Kidney capillary endothelial cell (primary cell): ENCODE data around the gene TRNP1.
"Not testable (repeated sequence)": the region's sequence is repeated elsewhere in the genome, so short reads cannot be mapped to it uniquely, and the experiment has no call there.

Source experiments
- DNase-seq: peaks from one replicate; pipeline ENCODE4 v3.0.0-alpha.2; 2018; ENCODE audit warnings: low spot score

Gene TRNP1, protein sequence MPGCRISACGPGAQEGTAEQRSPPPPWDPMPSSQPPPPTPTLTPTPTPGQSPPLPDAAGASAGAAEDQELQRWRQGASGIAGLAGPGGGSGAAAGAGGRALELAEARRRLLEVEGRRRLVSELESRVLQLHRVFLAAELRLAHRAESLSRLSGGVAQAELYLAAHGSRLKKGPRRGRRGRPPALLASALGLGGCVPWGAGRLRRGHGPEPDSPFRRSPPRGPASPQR

DNA sequence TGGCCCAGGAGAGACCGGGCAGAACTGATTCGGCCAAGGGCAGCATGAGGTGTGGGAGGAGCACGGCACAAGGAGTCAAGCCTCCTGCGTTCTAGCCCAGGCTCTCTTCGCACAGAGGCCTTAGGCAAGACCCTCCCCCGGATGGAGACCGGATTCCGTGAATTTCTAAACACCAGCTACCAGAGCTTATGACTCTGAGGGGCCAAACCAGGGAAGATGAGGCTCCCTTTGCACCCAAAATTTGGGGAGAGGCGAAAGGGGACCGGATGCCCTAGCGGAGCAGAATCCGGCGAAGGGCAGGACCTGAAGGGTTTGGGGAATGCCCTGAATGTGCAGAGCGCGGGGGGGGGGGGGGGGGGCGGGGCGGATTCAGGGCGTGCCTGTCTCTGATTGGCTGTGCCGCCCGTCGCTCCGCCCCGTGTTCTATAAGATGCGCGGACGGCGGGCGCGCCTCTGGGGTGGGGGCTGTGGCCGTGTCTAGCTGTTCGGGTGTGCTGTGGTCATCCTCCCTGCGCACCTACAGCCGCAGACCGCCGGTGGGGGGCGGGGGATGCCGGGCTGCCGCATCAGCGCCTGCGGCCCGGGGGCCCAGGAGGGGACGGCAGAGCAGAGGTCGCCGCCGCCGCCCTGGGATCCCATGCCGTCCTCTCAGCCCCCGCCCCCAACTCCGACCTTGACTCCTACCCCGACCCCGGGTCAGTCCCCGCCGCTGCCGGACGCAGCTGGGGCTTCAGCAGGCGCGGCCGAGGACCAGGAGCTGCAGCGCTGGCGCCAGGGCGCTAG, at the start of gene TRNP1:
Gene TRNP1 (plus strand): TSS at position 456 of the 783 bp plus-strand sequence. CDS start 95 bp downstream, at position 551.
- DNase-seq: peak; percentile 85

DNA sequence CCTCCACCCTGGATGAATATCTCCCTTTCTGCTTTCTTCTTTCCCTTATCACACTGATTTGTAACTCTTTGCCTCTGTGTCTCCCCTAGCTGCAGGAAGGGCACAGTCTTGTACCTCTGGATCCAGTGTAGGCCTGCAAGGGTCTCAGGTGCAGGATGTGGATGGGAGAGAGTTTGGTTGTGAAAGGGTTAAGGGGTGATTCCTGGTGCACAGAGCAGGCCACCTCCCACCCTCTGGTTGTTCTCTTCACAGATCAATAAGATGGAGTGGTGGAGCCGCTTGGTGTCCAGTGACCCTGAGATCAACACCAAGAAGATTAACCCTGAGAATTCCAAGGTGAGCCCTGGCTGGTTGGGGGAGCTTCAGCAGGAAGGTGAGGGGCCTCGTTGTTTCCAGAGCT, 48.4 kb upstream of the TRNP1 start:
- DNase-seq: no peak

DNA sequence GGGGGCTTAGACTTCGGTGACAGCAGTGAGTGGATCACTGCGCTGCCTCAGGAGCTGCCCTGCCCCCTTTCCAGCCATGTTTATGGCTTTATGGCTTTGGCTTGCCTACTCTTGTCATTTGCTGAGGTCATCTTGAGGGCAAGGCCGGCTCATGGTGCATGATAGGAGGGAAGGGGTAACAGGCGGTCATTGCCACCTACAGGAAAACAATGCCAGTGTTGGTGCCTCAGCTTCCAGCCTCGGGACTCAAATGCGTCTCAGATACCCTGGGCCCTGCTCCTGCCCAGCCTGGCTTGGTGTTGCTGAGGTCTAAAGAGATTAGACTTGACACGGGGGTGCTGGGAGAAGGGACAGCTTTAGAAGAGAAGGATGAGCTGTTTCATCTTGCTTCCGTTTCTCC, 47.8 kb upstream of the TRNP1 start:
- DNase-seq: no peak

DNA sequence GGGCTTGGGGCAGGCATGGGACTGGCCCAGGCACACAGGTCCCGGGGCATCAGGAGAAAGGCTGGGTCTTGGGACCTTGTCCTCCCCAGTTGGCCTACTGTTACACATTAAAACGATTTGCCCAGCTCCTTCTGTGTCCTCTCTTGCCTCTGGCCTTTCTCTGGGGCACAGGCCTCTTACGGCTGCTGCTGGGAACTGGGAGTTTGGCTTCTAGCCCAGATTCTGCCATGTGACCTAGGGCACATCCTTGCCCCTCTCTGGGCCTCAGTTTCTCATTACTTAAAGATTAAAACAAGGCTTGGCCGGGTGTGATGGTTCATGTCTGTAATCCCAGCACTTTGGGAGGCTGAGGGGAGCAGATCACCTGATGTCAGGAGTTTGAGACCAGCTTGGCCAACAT, 47.2 kb upstream of the TRNP1 start:
- no peak for DNase-seq

DNA sequence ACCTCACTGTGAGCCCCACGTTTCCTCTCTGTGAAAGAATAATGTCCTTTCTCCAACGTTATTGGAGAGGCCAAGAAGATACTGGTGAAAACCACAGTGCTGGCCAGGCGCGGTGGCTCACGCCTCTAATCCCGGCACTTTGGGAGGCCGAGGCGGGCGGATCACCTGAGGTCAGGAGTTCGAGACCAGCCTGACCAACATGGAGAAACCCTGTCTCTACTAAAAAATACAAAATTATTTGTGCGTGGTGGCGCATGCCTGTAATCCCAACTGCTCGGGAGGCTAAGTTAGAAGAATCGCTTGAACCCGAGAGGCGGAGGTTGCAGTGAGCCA, 44.8 kb upstream of the TRNP1 start:
- not testable (repeated sequence) for DNase-seq

DNA sequence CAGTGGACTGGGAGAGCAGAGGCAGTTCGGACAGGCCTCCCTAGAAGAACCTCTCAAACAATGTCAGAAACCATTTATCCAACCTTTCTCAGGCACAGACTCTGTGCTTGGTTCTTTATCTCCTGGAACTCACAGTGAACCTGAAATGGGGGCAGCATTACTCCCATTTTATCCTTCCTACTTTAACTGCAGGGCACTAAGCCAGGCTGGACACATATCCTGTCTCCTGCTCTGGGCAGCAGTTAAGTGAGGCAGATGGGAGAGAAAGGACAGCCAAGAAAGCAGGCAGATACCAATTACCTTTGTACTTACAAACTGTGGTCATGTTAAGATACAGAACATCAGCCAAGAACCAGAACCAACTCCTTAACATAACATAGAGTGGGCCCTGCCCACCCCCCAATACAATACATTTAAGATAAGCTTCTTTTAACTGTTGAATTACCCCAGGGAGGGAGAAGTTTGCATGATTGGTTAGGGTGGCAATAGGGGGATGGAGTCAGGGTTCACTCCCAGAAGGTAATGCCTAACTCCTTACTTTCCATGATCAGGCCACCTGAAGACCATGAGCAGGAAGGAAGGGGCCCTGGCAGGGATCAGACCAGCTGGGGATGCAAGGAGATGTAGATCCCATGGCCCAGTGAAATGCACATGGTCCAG, 44.1 kb upstream of the TRNP1 start:
- DNase-seq: no peak

DNA sequence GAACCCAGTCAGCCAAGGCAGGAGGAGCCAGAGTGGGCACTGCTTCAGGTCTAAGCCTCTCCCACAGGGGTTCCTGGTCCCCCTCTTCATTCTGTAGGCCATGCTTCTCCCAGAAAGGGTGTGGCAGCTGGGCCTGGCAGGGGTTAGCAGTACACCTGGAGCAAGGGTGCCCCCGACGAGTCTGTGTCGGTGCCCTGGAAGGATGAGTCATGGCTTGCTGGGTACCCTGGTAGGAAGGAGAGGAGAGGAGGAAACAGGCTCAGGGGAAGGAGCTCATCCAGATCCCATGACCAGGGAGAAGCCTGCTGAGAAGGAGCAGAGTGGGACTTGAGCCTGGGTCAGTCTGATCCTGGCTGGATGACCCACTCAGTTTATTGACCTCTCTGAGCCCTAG, 43.6 kb upstream of the TRNP1 start:
- no peak for DNase-seq

DNA sequence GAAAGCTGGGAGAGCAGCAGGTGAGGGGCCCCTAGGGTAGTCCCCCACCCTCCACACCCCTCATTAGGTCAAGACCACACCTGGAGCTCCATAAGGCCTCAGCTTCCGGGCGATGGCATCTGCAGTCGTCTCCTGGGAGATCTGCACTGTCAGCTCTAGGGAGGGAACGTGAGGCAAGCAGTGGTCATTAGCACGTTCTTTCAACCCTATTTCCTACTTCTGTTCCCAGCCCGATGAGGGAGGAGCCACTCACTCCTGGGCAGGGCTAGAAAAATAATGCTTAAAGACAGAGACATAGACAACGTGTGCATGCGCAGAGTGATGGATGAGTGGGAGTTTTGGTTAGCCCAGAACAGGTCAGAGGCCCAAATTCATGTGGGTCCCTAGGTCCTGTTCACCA, 42.9 kb upstream of the TRNP1 start:
- DNase-seq: no peak

DNA sequence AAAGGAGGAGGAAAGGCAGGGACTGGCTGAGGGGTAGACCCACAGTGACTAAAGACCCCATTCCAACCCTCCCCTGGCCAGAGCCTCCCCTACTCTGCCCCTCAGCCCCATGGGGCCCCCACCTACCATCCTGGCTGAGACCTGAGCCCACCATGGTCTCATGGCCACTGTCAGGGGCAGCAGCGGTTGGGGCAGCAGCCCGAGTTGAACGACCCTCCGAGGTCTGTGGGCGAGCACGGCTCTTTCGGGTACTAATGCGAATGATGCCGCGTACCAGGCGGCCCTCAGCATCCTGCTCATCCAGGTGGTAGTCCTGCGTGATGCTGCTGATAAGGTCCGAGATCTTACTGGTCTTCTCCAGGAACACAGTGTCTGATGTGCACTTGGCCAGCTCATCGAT, 42.3 kb upstream of the TRNP1 start:
- no peak for DNase-seq

DNA sequence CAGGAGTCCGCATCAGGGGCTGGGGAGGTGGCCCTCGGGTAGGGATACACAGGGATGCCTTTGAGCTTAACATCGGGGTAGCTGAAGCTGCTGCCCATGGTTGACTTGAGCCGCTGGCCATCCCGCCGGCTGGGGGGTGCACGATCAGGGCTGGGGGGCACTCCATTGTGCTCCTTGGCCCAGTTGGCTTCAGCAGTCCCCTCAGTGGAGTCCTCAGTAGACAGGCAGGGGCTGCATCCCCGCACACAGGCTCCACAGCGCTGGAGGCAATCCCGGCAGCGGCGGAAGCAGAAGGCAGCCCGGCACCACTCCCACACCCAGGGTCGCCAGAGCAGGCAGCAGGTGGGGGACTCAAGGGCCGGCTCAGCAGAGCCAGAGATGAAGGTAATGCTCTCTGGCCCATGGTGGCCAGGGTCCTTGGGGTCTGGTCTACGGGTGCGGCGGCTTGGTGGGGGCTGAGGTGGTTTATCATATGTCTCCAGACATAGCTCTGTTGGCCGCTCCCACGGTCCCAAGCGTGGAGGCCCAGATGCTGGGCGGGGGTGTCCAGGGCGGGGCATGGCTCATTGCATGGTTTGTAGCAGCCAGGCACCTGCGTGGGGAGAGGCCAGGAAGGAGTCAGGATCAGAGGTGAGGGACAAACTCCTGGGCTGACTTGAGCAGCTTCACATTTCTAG, 41.5 kb upstream of the TRNP1 start:
- no peak for DNase-seq

DNA sequence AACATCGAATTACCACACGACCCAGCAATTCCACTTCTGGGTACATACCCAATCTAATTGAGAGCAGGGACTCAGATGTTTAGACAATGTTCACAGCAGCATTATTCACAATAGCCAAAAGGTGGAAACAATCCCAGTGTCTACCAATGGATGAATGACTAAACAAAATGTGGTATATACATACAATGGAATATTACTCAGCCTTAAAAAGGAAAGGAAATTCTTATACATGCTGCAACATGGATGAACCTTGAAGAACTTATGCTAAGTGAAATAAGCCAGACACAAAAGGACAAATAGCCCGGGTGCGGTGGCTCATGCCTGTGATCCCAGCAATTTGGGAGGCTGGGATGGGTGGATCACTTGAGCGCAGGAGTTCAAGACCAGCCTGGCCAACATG, 40.1 kb upstream of the TRNP1 start:
- no peak for DNase-seq

DNA sequence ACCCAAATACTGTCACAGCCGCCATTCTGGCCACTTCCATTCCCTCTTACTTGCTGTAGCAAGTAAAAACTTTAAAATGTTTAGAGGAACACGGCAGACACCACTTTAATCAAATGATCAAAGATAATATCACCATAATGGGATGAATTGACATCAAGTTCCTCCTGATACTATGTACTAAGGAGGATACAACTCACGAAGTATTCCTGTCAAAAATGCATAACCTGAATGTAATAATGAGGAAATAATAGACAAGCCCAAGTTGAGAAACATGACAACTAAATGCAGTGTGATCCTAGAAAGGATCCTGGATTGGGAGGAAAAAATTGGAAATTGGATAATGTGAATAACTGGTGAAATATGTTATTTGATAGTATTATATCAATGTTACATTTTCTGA, 37.2 kb upstream of the TRNP1 start:
- no peak for DNase-seq

DNA sequence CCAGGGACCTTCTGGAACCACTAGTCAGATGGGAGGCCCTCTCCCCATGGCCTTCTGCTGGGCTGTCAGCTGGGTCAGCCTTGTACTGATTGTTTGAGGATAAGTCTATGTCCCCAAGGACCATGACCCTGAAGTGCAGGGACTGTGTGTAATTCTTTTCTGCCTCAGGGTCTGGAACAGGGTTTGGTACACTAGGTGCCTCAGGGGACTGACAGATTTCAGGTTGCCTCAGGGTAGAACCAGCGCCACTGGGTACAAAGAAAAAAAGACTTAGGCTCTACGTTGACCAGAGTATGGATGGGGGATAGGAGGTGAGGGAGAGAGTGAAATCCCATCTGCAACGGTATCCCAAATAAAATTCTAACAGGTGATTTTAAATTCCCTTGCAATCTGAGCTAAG, 36.2 kb upstream of the TRNP1 start:
- DNase-seq: no peak

DNA sequence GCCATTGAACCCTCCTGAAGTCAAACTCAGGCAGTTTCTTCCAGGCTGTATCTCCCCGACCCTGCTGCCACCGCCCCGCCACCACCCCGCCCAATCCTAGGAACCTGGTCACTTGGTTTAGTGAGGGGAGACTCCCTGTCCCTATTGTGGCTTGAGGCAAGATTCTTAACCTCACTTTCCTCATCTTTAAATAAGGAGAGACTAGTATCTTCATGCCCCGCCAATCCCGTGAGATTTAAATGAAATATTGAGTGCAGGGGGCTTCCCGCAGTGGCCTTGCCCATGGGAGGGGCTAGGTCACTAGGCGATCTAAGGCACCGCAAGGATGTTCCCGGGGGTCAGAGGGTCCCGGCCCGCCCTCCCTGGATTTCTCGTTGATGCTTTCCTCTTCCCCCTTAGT, 34.2 kb upstream of the TRNP1 start:
- DNase-seq: no peak

DNA sequence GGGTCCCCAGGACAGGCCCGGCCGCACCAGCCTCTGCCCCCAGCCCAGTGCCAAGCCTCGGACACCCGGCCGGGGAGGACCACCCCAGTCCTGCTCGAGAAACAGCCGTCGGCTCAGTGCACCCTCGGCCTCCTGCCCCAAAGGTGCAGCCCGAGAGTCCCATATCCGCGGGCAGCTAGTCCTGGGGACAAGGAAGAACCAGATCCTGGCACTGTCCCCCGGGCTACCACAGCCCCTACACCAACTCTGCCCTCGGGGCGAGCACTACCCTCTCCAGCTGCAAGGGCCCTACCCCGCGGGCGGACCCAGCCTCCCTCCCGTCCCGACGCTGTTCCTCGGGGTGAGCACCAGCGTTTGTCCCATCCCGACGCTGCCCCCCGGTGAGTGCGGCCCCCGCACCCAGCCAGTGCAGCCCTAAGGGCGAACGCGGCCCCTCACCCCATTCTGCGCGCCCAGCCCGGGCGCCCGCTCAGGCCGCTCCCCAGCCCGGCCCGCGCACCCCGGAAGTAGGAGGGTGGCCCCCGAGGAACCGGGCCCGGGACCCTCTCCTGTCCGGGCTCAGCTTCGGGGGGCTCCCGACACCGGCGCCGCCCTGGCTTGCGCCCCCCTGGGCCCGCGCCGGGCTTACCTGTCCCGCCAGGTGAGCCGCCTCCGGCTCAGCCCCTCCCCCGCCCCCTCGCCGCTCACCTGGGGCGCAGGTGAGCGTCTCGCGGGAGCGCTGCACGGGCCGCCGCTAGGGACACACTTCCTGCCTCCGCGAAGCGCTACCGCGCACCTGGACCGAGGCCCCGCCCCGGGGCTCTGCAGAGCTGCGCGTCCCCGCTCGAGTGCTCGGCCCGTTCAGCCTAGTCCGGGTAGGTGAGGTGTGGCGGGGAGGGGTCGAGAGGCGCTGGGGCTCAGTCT, 33.5 kb upstream of the TRNP1 start, which contains the start of gene KDF1:
Gene KDF1 (minus strand): TSS at position 747 of the 903 bp plus-strand sequence. CDS start 8,088 bp downstream, outside the sequence.
- no peak for DNase-seq

DNA sequence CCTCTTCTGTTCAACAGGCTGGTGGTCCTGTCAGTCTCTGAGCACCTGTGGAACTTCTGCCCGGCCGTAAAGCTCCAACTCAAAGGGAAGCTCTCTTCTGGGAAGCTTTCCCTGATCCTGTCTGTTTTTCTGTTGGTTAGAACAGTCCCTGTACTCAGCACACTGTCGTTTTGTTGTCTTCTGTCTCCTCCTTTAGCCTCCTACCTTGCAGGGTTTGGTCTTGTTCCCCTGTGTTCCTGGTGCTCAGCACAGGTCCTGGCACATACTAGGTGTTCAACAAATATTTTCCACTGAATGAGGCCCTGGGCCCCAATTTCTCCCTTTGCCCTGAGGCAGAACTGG, 32.9 kb upstream of the TRNP1 start:
- no peak for DNase-seq

DNA sequence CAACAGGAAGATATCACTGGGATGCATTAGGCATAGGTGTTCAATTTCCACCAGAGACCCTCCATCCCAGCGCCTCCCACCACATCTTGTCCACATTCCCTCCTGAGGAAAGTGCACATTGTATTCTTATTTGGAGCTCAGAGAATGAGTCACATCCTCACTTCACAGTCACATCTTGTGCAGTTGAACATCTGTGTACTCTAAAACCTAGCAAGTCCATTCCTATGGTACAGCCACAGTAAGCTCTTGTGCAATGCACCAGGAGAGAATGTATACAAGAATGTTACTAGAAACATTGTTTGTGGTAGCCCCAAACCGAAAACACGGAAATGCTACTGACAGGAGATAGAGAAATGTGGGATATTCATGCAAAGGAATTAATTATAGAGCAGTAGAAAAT, 31.7 kb upstream of the TRNP1 start:
- peak; percentile 86 for DNase-seq

DNA sequence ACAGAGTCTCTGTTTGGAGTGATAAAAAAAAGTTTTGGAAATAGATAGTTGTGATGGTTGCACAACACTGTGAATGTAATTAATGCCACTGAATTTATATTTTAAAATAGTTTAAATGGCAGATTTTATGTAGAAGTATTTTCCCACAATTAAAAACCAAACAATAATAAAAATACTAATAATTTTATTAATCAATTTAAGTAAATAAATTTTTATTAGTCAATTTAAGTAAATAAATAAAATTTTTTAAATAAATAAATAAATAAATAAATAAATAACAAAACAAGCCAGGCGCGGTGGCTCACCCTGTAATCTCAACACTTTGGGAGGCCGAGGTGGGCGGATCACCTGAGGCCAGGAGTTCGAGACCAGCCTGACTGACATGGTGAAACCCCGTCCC, 28.3 kb upstream of the TRNP1 start:
- no peak for DNase-seq

DNA sequence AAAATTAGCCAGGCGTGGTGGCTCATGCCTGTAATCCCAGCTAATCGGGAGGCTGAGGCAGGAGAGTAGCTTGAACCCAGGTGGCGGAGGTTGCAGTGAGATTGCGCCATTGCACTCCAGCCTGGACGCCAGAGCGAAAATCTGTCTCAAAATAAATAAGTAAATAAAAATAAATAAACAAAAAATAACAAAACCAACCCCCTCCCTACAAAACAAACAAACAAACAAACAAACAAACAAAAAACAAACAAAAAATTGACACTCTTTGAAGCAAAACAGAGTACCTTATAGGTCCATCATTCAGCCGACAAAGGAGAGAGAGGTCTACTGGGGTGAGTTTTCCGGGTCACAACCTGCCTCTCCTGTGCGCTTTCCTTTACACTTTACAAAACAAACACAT, 27.9 kb upstream of the TRNP1 start:
- DNase-seq: no peak

DNA sequence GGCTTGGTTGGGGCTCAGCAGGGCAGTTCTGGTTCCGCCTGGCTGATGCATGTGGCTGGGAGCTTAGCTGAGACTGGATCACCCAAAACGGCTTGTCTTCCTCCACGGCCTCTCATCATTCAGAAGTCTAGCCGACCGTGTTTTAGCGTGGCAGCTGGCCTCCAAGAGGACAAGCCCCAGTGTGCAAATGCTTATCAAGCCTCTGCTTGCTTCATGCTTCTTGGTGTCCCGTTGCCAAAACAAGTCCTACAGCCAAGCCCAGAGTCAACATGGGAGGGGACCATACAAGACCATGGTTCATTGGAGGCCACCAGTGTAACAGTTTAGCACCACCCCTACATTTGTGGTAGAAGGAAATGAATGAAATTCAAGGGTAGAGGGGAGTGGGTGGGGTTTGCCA, 22.7 kb upstream of the TRNP1 start:
- no peak for DNase-seq

DNA sequence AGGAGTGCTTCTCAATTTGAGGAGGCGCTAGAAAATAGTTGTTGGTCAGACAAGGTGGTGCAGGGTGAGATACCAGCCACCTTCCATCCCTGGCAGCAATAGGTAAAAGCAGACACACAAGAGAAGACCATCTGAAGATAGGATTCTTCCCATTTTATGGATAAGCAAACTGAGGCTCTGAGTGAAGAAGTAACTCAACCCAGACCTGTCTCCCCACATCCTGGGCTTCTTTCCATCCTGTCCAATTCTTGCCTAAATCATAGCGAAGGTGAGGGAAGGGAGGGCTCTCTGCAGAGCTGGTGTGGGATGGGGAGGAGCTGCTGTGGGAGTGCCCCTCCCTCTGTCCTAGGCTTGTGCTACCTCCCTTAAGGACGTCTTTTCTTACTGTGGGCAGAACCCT, 21.9 kb upstream of the TRNP1 start:
- no peak for DNase-seq

DNA sequence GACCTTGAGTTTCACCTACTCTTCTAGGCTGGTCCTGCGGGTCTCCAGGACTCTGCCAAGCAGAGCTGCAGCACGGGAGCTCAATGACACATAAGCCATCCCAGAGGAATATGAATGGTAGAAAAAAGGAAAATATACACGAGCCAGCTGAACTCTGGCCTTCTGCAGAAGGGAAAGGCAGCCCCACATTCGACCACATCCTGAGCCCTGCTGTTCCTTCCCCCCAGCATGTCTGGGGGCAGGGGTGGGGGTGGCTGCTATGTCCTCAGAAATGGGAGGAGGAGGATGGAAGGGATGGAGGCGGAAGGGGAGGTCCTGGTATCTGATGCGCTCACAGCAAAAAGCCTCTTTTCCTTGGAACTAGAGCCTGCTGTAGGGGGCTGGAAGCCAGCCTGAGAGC, 21.1 kb upstream of the TRNP1 start:
- DNase-seq: no peak
